Measurements from ENCODE around the gene CARD8.
A peak's percentile ranks its signal among the peaks of the same experiment; 100 is the strongest.
"Not testable (repeated sequence)": the region's sequence is repeated elsewhere in the genome, so short reads cannot be mapped to it uniquely, and the experiment has no call there.

The CARD8 gene

GRCh38 chr19:48296963-48297734 is 41.4 kb upstream of the CARD8 start:
- POLR2A ChIA-PET: no interaction called here

GRCh38 chr19:48295458-48295857 is 39.7 kb upstream of the CARD8 start:
- CTCF ChIA-PET: interaction anchor here (0.9 to 1.6 kb wide), 5 partner anchors 12 to 332 kb away, joined by 3 to 4 read pairs (median 3); no protein-coding TSS in a partner anchor
- DNase-seq (ENCODE audit: extremely low spot score): no peak
- POLR2A ChIA-PET: no interaction called here
- TF ChIP-seq, protein P1, sequence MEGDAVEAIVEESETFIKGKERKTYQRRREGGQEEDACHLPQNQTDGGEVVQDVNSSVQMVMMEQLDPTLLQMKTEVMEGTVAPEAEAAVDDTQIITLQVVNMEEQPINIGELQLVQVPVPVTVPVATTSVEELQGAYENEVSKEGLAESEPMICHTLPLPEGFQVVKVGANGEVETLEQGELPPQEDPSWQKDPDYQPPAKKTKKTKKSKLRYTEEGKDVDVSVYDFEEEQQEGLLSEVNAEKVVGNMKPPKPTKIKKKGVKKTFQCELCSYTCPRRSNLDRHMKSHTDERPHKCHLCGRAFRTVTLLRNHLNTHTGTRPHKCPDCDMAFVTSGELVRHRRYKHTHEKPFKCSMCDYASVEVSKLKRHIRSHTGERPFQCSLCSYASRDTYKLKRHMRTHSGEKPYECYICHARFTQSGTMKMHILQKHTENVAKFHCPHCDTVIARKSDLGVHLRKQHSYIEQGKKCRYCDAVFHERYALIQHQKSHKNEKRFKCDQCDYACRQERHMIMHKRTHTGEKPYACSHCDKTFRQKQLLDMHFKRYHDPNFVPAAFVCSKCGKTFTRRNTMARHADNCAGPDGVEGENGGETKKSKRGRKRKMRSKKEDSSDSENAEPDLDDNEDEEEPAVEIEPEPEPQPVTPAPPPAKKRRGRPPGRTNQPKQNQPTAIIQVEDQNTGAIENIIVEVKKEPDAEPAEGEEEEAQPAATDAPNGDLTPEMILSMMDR (IDR thresholded peaks at IDR 0.05; ENCODE audit: control extremely low read depth, extremely low read depth, low read depth, missing control alignments): no peak

More at GRCh38 chr19:48296963-48297734, 41.4 kb upstream of the CARD8 start:
- CTCF ChIA-PET: interaction anchor here (0.7 kb wide), 1 partner anchor 22 kb away, joined by 3 read pairs; no protein-coding TSS in a partner anchor
- TF ChIP-seq, protein P1 (IDR thresholded peaks at IDR 0.05; ENCODE audit: control extremely low read depth, extremely low read depth, low read depth, missing control alignments): no peak
- DNase-seq (ENCODE audit: extremely low spot score): no peak

DNA sequence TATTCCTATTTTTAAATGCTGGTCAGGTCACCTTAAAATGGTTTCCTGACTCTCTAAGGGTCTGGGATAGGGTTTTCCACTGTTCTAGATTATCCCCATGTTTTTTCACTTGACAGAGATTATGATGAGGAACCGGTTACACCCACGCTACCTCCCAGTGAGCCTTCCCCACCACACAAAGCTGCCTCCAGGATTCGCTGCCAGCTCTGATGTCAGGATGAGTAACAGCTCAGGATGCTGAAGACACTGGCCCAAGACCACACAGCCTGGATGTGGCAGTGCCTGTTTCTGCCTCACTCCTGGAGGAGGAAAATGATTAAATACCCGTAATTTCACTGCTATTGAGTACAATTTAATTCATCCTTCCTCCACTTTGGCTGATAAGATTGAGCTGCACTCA is 37.1 kb upstream of the CARD8 start:
- TF ChIP-seq, protein P1 (IDR thresholded peaks at IDR 0.05; ENCODE audit: control extremely low read depth, extremely low read depth, low read depth, missing control alignments): no peak
- ChIA-PET POLR2A (no interaction called here), CTCF (interaction anchor here (0.6 to 3.2 kb wide), 7 partner anchors 8 to 328 kb away, joined by 3 to 16 read pairs (median 4); no protein-coding TSS in a partner anchor)
- DNase-seq (ENCODE audit: extremely low spot score): no peak

- POLR2A ChIA-PET; DNase-seq (ENCODE audit: extremely low spot score): not testable (repeated sequence)
- CTCF ChIA-PET: interaction anchor here (1.0 to 3.2 kb wide), 7 partner anchors 19 to 327 kb away, joined by 3 to 16 read pairs (median 5); partner anchors contain the start of gene ZNF114
Observed at GRCh38 chr19:48291489-48291815, 35.7 kb upstream of the CARD8 start.

GRCh38 chr19:48290771-48291488 is 35.2 kb upstream of the CARD8 start:
- TF ChIP-seq, protein P1 (IDR thresholded peaks at IDR 0.05; ENCODE audit: control extremely low read depth, extremely low read depth, low read depth, missing control alignments): peak; percentile 94
- peak; percentile 68 for DNase-seq (ENCODE audit: extremely low spot score)
- POLR2A ChIA-PET: no interaction called here
- CTCF ChIA-PET: interaction anchor here (0.6 to 3.2 kb wide), 13 partner anchors 8 to 326 kb away, joined by 3 to 16 read pairs (median 5); partner anchors contain the start of gene ZNF114

GRCh38 chr19:48290401-48290770 is 34.7 kb upstream of the CARD8 start:
- ChIA-PET CTCF (interaction anchor here (0.6 to 3.2 kb wide), 13 partner anchors 9 to 325 kb away, joined by 3 to 16 read pairs (median 5); partner anchors contain the start of gene ZNF114), POLR2A (no interaction called here)
- TF ChIP-seq, protein P1 (IDR thresholded peaks at IDR 0.05; ENCODE audit: control extremely low read depth, extremely low read depth, low read depth, missing control alignments): no peak
- no peak for DNase-seq (ENCODE audit: extremely low spot score)

All from GM10248 (cell line).